MM.1S (cell line): ENCODE results near the gene AMIGO1.
A peak's percentile ranks its signal among the peaks of the same experiment; 100 is the strongest.

ENCODE experiments used
- EZH2 ChIP-seq: fragments of 300-600 bp; sonication (generic); optimal IDR thresholded peaks from 2 replicates; pipeline ENCODE3; 2017; ENCODE audit warnings: low read depth, mild to moderate bottlenecking, antibody characterized with exemption, low read length, mixed read lengths
- EZH2phosphoT487 ChIP-seq: fragments of 300-600 bp; sonication (generic); IDR thresholded peaks from 2 replicates; pipeline ENCODE4 v1.6.1; 2018; ENCODE audit warnings: antibody characterized with exemption, low read length
- TF ChIP-seq, protein P1 (sequence below): fragments of 300-600 bp; sonication (generic); IDR thresholded peaks from 2 replicates; pipeline ENCODE4 v1.5.1; 2016; ENCODE audit warnings: antibody characterized with exemption, low read length, mixed read lengths

DNA sequence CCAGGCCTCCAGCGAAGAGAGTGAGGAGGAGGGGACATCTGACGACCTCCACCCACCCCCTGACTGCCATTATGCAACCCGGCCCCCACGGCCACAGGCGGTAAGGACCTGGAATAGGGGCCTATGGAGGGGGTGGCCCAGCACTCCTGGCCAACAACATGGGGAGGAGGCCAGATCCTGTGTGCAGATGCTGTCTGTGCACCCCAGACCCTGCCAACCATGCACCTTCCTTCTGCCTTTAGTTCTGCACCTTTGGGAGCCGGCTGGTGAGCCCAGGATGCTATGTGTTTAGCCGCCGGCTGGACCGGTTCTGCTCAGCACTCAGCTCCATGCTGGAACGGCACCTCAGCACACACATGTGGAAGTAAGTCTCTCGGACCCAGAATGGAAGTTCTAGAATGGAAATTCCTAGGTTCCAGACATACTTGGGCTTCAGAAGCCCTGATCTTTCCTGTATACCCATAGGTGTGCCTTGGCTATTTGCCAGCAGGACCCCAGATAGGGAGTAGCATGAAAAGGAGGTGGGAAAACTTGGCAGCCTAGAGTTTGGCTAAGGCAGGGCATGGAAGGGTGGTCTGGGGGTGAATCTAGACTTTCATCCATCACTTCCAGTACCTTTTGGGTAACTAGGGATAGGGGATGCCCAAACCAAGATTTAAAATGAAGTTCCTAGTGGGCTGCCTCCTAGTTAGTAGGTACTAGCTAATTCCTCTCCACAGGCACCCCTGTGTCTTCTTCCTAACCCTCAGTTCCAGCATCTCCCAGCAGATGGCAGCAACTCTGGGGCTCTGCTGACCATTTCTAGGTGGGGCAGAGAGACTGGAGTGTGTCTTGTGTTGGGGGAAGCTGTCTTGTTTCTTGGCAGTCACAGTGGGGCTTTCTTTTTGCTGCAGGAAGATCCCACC is 19.2 kb downstream of the AMIGO1 start:
- TF ChIP-seq, protein P1, sequence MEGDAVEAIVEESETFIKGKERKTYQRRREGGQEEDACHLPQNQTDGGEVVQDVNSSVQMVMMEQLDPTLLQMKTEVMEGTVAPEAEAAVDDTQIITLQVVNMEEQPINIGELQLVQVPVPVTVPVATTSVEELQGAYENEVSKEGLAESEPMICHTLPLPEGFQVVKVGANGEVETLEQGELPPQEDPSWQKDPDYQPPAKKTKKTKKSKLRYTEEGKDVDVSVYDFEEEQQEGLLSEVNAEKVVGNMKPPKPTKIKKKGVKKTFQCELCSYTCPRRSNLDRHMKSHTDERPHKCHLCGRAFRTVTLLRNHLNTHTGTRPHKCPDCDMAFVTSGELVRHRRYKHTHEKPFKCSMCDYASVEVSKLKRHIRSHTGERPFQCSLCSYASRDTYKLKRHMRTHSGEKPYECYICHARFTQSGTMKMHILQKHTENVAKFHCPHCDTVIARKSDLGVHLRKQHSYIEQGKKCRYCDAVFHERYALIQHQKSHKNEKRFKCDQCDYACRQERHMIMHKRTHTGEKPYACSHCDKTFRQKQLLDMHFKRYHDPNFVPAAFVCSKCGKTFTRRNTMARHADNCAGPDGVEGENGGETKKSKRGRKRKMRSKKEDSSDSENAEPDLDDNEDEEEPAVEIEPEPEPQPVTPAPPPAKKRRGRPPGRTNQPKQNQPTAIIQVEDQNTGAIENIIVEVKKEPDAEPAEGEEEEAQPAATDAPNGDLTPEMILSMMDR, result peak; percentile 57
- TF ChIP-seq EZH2, result no peak
- TF ChIP-seq EZH2phosphoT487, result no peak
